Measurements from ENCODE around the gene FOXP1.

The FOXP1 gene

GRCh38 chr3:71486831-71487230, 96.7 kb downstream of the FOXP1 start:
- TF ChIP-seq, protein P1, sequence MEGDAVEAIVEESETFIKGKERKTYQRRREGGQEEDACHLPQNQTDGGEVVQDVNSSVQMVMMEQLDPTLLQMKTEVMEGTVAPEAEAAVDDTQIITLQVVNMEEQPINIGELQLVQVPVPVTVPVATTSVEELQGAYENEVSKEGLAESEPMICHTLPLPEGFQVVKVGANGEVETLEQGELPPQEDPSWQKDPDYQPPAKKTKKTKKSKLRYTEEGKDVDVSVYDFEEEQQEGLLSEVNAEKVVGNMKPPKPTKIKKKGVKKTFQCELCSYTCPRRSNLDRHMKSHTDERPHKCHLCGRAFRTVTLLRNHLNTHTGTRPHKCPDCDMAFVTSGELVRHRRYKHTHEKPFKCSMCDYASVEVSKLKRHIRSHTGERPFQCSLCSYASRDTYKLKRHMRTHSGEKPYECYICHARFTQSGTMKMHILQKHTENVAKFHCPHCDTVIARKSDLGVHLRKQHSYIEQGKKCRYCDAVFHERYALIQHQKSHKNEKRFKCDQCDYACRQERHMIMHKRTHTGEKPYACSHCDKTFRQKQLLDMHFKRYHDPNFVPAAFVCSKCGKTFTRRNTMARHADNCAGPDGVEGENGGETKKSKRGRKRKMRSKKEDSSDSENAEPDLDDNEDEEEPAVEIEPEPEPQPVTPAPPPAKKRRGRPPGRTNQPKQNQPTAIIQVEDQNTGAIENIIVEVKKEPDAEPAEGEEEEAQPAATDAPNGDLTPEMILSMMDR (IDR thresholded peaks at IDR 0.05; ENCODE audit: insufficient read depth, low read length, poor library complexity, severe bottlenecking), result no peak
- no peak overlapping the region for H3K4me3 ChIP-seq (replicated peaks; ENCODE audit: low read depth, low read length)

DNA sequence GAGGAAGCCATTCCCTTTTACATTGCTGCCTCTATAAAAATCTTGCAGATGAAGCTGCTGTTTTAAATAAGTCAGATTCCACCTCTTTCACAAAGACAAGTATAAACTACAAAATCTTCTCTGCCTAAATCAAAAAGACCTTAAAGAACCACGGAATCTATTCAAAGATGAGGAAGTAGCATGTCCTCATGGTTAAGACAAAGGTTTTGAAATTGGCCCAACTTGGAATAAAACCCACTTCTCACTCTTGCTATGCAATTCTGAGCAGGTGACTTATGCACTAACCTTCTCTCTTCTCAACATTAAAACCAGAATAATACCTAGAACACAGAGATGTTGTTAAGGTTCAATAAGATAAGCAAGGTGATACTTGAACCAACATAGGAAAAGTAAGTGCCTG, 97.6 kb downstream of the FOXP1 start:
- Histone ChIP-seq H3K27me3 (replicated peaks; ENCODE audit: control insufficient read depth, insufficient read depth, low read length) (no peaks in the 10 kb centered on the region), H3K36me3 (ENCODE audit: control insufficient read depth, insufficient read depth, low read length) (no peaks in the 10 kb centered on the region), H3K4me3 (replicated peaks; ENCODE audit: low read depth, low read length) (no peak overlapping the region)
- DNase-seq (ENCODE audit: extremely low read depth, insufficient read length), result no peak
- TF ChIP-seq, protein P1 (IDR thresholded peaks at IDR 0.05; ENCODE audit: insufficient read depth, low read length, poor library complexity, severe bottlenecking), result no peak

More at GRCh38 chr3:71486831-71487230, 96.7 kb downstream of the FOXP1 start:
- no peak for DNase-seq (ENCODE audit: extremely low read depth, insufficient read length)
- no peaks in the 10 kb centered on the region for H3K36me3 ChIP-seq (ENCODE audit: control insufficient read depth, insufficient read depth, low read length)
- H3K27me3 ChIP-seq (replicated peaks; ENCODE audit: control insufficient read depth, insufficient read depth, low read length), result no peaks in the 10 kb centered on the region

DNA sequence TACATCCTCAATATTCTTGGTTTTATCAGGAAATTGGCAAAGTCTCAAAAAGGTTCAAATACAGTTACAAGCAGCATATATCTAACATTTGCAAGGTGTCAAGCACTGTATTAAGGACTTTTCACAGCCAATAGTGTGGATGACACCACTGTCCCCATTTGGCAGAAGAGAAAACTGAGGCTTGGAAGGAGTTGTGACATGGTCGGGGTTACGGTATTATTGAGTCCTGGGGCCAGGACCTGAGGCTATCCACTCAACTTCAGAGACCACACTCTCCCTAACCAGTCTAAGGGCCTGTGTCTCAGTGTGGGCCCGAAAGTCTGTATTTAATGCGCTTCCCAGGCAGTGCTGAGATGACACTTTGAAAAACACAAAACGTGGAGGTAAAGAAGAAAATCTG, 99.1 kb downstream of the FOXP1 start:
- DNase-seq (ENCODE audit: extremely low read depth, insufficient read length), result no peak
- TF ChIP-seq, protein P1 (IDR thresholded peaks at IDR 0.05; ENCODE audit: insufficient read depth, low read length, poor library complexity, severe bottlenecking), result no peak
- H3K27me3 ChIP-seq (replicated peaks; ENCODE audit: control insufficient read depth, insufficient read depth, low read length), result no peaks in the 10 kb centered on the region

DNA sequence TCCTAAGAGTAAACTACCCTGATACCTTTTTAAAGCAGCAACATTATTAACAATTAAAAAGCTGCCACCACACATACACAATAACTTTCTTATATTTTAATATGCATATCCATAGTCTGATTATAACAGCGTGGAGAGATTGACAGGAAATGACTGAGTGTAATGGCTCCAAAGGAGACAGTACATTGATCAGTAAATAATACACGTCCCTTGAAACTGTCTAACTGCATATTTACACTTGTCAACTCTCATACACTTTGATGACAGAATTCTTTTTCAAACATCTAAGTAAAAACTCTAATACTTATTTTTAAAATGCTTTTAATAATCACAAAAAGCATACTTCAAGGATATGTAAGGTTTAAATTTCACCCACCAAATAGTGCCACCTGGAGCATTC, 99.5 kb downstream of the FOXP1 start:
- Histone ChIP-seq H3K36me3 (ENCODE audit: control insufficient read depth, insufficient read depth, low read length) (no peaks in the 10 kb centered on the region), H3K27me3 (replicated peaks; ENCODE audit: control insufficient read depth, insufficient read depth, low read length) (no peaks in the 10 kb centered on the region), H3K4me3 (replicated peaks; ENCODE audit: low read depth, low read length) (no peak overlapping the region)
- DNase-seq (ENCODE audit: extremely low read depth, insufficient read length), result no peak
- TF ChIP-seq, protein P1 (IDR thresholded peaks at IDR 0.05; ENCODE audit: insufficient read depth, low read length, poor library complexity, severe bottlenecking), result no peak

More for the DNA sequence above, 99.1 kb downstream of the FOXP1 start:
- Histone ChIP-seq H3K4me3 (replicated peaks; ENCODE audit: low read depth, low read length) (no peak overlapping the region), H3K36me3 (ENCODE audit: control insufficient read depth, insufficient read depth, low read length) (no peaks in the 10 kb centered on the region)

GRCh38 chr3:71482771-71483170, 100.8 kb downstream of the FOXP1 start:
- no peaks in the 10 kb centered on the region for H3K27me3 ChIP-seq (replicated peaks; ENCODE audit: control insufficient read depth, insufficient read depth, low read length)
- no peaks in the 10 kb centered on the region for H3K36me3 ChIP-seq (ENCODE audit: control insufficient read depth, insufficient read depth, low read length)
- no peak overlapping the region for H3K4me3 ChIP-seq (replicated peaks; ENCODE audit: low read depth, low read length)
- no peak for DNase-seq (ENCODE audit: extremely low read depth, insufficient read length)
- TF ChIP-seq, protein P1 (IDR thresholded peaks at IDR 0.05; ENCODE audit: insufficient read depth, low read length, poor library complexity, severe bottlenecking), result no peak

- no peak for DNase-seq (ENCODE audit: extremely low read depth, insufficient read length)
- no peaks in the 10 kb centered on the region for H3K36me3 ChIP-seq (ENCODE audit: control insufficient read depth, insufficient read depth, low read length)
- TF ChIP-seq, protein P1 (IDR thresholded peaks at IDR 0.05; ENCODE audit: insufficient read depth, low read length, poor library complexity, severe bottlenecking), result no peak
Measured at GRCh38 chr3:71478568-71478967, 105.0 kb downstream of the FOXP1 start.

More at GRCh38 chr3:71478568-71478967, 105.0 kb downstream of the FOXP1 start:
- no peak overlapping the region for H3K4me3 ChIP-seq (replicated peaks; ENCODE audit: low read depth, low read length)
- no peaks in the 10 kb centered on the region for H3K27me3 ChIP-seq (replicated peaks; ENCODE audit: control insufficient read depth, insufficient read depth, low read length)
